Measurements from ENCODE around the gene TASOR2. TPM values are rescaled to one million over a fixed set of nuclear protein-coding genes. Genes with fewer than 3 reads are reported as not detected.

The TASOR2 gene
- total and polyA plus RNA-seq, 4 experiments from 2014 or later = 4.8 to 85.7 (median 42.5) TPM

- CTCF ChIA-PET (ENCODE audit: partially characterized antibody) = interaction anchor here (1.0 to 1.3 kb wide), 2 partner anchors 18 to 36 kb away, joined by 4 read pairs; no protein-coding TSS in a partner anchor
- H3K27ac Mint-ChIP-seq = peak overlapping the region; percentile 11 to 82 (median 70)
- no peaks in the 10 kb centered on the region for H3K27me3 Mint-ChIP-seq
- no peaks in the 10 kb centered on the region for H3K9me3 Mint-ChIP-seq
- Histone ChIP-seq H3K36me3 (ENCODE audit: insufficient read depth, low read length) (no peaks in the 10 kb centered on the region), H3K27ac (ENCODE audit: low read depth, low read length) (no peak overlapping the region), H3K27me3 (ENCODE audit: insufficient read depth, low read length) (no peaks in the 10 kb centered on the region), H3K4me1 (ENCODE audit: insufficient read depth, low read length) (peaks cover 19% of the 10 kb centered on the region), H3K4me3 (ENCODE audit: low read length in 2 of 2) (peak overlapping the region; percentile 34 to 77), H3K9me3 (ENCODE audit: control insufficient read depth in 1 of 2, low read length in 2 of 2) (no peaks in the 10 kb centered on the region)
- POLR2A ChIA-PET (ENCODE audit: partially characterized antibody) = interaction anchor here (1.0 to 1.2 kb wide), 3 partner anchors 9 to 101 kb away, joined by 3 read pairs; partner anchors contain the start of gene TASOR2
- intact Hi-C loops (cut with micrococcal nuclease) = loop anchor here (2.0 kb wide), 1 partner anchor 19 kb away; the partner anchor contains the start of gene TASOR2
- H3K4me1 Mint-ChIP-seq = peaks cover 22 to 48% (median 30%) of the 10 kb centered on the region in 4 donors
- H3K4me3 Mint-ChIP-seq = peak overlapping the region; percentile 81 to 96 (median 85)
- no peak for DNase-seq
- H3K36me3 Mint-ChIP-seq = peaks cover 0 to 4% of the 10 kb centered on the region in 2 donors
Measured at GRCh38 chr10:5665373-5666007, 19.1 kb upstream of the TASOR2 start.

DNA sequence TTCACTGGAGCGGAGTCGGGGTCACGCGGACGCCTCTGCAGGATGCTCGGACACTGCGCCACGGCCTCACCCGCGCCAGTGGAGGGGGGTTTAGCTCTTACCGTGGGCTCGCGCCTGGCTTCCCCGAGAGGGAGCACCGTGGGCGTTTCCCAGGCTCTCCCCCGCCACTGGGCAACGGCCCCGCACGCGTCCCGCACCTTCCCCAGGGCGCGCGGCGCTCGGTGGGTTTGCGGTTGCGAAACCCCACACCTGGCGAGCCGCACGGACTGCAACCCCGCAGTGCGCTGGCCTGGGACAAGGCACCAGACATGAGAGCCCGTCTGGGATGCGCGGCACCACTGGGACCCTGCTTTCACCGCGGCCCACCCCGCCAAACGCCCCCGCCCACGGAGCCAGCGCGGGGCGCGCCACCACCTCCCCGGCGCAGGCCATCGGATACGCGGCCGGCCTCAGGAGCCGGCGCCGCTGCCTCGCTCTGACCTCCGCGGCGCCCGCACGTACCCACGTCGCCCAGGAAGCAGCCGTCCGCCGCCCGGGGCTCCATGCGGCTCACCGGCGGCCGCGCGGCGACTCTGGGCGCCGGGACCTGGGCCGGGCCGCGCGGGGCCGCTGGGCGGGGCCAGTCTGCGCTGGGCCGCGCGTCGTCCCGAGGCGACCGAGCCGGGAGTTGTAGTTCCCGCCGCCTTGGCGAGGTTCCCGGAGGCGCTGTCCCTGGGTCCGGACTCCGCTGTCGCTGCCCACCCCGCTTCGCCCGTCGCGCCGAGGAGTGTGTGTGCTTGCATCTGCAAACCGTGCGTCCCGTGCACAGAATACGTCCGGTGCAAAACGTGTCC, 18.4 kb upstream of the TASOR2 start, which contains the start of gene ASB13:
TSS of gene ASB13 (minus strand) at position 588 of the 833 bp plus-strand sequence. CDS start at position 544, 44 bp downstream.
- Histone ChIP-seq H3K4me3 (ENCODE audit: low read length in 2 of 2) (peak within 1 kb of the TSS; percentile 37 to 77), H3K4me1 (ENCODE audit: insufficient read depth, low read length) (peaks cover 16% of the 10 kb centered on the region), H3K9me3 (ENCODE audit: control insufficient read depth in 1 of 2, low read length in 2 of 2) (no peaks in the 10 kb centered on the region), H3K27ac (ENCODE audit: low read depth, low read length) (no peak within 1 kb of the TSS), H3K36me3 (ENCODE audit: insufficient read depth, low read length) (no peaks in the 10 kb centered on the region), H3K27me3 (ENCODE audit: insufficient read depth, low read length) (no peaks in the 10 kb centered on the region)
- H3K27me3 Mint-ChIP-seq = no peaks in the 10 kb centered on the region
- peak within 1 kb of the TSS; percentile 51 to 91 (median 82) for H3K27ac Mint-ChIP-seq
- ChIA-PET CTCF (ENCODE audit: partially characterized antibody) (interaction anchor here (1.0 to 1.3 kb wide), 2 partner anchors 18 to 36 kb away, joined by 4 read pairs; no protein-coding TSS in a partner anchor), POLR2A (ENCODE audit: partially characterized antibody) (interaction anchor here (1.0 to 1.2 kb wide), 3 partner anchors 10 to 102 kb away, joined by 3 read pairs; partner anchors contain the start of gene TASOR2)
- peaks cover 22 to 45% (median 27%) of the 10 kb centered on the region in 4 donors for H3K4me1 Mint-ChIP-seq
- intact Hi-C loops (cut with micrococcal nuclease) = loop anchor here (2.0 kb wide), 1 partner anchor 19 kb away; the partner anchor contains the start of gene TASOR2
- no peaks in the 10 kb centered on the region for H3K9me3 Mint-ChIP-seq
- DNase-seq = peak in 4 of 5 donors; percentile 15 to 28 (median 26)
- H3K4me3 Mint-ChIP-seq = peak within 1 kb of the TSS; percentile 93 to 96 (median 96)
- H3K36me3 Mint-ChIP-seq = peaks cover 0 to 4% of the 10 kb centered on the region in 2 donors

DNA sequence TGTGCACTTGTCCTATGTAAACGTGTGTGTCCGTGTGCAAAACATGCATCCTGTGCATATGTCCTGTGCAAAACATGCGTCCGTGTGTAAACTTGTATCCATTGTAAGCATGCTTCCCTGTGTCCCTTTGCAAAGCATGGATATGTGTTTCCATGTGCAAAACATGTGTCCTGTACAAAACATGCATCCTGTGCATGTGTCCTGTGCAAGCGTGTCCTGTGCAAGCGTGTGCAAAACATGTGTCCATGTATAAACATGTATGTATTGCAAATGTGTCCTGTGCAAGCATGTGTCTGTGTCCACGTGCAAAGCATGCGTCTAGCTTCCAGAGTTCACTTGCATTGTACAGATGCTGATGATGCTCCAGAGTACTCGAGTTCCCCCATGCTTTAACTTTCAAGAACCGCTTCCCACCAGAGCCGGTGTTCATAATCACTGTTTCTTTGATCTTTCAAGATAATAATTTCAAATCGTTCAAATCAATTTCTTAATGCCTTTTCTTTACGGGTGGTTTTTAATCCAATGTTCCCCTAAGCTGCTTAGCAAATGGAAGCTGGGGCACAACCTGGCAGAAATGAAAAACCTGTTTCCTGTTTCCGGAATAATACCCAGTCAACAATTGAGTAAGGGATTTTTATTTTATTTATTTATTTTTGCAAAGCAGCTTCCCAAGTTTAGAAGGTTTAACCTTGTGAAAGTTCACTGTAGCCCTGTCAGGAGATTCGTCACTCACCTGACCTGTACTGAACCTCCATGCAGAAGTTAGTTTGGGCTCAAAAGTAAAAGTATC, 17.6 kb upstream of the TASOR2 start:
- ChIA-PET CTCF (ENCODE audit: partially characterized antibody) (interaction anchor here (0.9 kb wide), 1 partner anchor 10 kb away, joined by 3 read pairs; no protein-coding TSS in a partner anchor), POLR2A (ENCODE audit: partially characterized antibody) (interaction anchor here (1.3 kb wide), 1 partner anchor 223 kb away, joined by 5 read pairs; the partner anchor contains the start of genes ANKRD16 and FBH1)
- no peaks in the 10 kb centered on the region for H3K36me3 ChIP-seq (ENCODE audit: insufficient read depth, low read length)
- no peaks in the 10 kb centered on the region for H3K9me3 ChIP-seq (ENCODE audit: control insufficient read depth in 1 of 2, low read length in 2 of 2)
- H3K27me3 ChIP-seq (ENCODE audit: insufficient read depth, low read length) = no peaks in the 10 kb centered on the region
- Mint-ChIP-seq H3K4me3 (peak overlapping the region; percentile 93 to 96 (median 96)), H3K4me1 (peaks cover 22 to 45% (median 27%) of the 10 kb centered on the region in 4 donors), H3K36me3 (peaks cover 0 to 4% of the 10 kb centered on the region in 2 donors), H3K27me3 (peaks cover under 1% of the 10 kb centered on the region in 2 donors), H3K9me3 (peaks cover 0 to under 1% (median 0%) of the 10 kb centered on the region in 8 donors), H3K27ac (peak overlapping the region in 5 of 7 donors; percentile 15 to 91 (median 85))
- no peak for DNase-seq
- peaks cover 16% of the 10 kb centered on the region for H3K4me1 ChIP-seq (ENCODE audit: insufficient read depth, low read length)
- intact Hi-C loops (cut with micrococcal nuclease) = loop anchor here (2.0 kb wide), 1 partner anchor 18 kb away; the partner anchor contains the start of gene TASOR2
- H3K4me3 ChIP-seq (ENCODE audit: low read length in 2 of 2) = peak overlapping the region; percentile 37 to 77
- H3K27ac ChIP-seq (ENCODE audit: low read depth, low read length) = no peak overlapping the region

DNA sequence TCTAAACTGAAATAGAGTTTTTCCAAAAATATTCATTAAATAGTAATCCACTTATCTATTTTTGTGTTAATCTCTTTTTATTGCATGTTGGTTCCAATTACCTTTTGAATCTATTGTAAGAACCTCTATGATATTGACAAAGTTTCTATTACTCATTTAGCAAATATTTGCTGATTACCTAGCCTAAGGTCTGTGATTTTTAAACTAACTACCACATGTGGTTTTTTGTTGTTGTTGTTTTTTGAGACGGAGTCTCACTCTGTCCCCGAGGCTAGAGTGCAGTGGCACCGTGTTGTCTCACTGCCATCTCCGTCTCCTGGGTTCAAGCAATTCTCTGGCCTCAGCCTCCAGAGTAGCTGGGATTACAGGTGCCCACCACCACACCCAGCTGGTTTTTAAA, 16.2 kb upstream of the TASOR2 start:
- DNase-seq = no peak
- Histone ChIP-seq H3K27ac (ENCODE audit: low read depth, low read length) (no peak overlapping the region), H3K36me3 (ENCODE audit: insufficient read depth, low read length) (no peaks in the 10 kb centered on the region), H3K27me3 (ENCODE audit: insufficient read depth, low read length) (no peaks in the 10 kb centered on the region), H3K4me3 (ENCODE audit: low read length in 2 of 2) (no peak overlapping the region), H3K4me1 (ENCODE audit: insufficient read depth, low read length) (peaks cover 16% of the 10 kb centered on the region), H3K9me3 (ENCODE audit: control insufficient read depth in 1 of 2, low read length in 2 of 2) (no peaks in the 10 kb centered on the region)
- intact Hi-C loops (cut with micrococcal nuclease) = no loop called here
- H3K4me1 Mint-ChIP-seq = peaks cover 17 to 38% (median 25%) of the 10 kb centered on the region in 4 donors
- H3K27me3 Mint-ChIP-seq = peaks cover 1 to 2% of the 10 kb centered on the region in 2 donors
- ChIA-PET POLR2A (ENCODE audit: partially characterized antibody) (no interaction called here), CTCF (ENCODE audit: partially characterized antibody) (interaction anchor here (1.8 kb wide), 1 partner anchor 38 kb away, joined by 4 read pairs; no protein-coding TSS in a partner anchor)
- H3K27ac Mint-ChIP-seq = no peak overlapping the region
- H3K4me3 Mint-ChIP-seq = peak overlapping the region in 1 of 8 donors; percentile 63
- peaks cover 0 to 4% of the 10 kb centered on the region in 2 donors for H3K36me3 Mint-ChIP-seq
- H3K9me3 Mint-ChIP-seq = peaks cover 0 to 10% (median 4%) of the 10 kb centered on the region in 8 donors

DNA sequence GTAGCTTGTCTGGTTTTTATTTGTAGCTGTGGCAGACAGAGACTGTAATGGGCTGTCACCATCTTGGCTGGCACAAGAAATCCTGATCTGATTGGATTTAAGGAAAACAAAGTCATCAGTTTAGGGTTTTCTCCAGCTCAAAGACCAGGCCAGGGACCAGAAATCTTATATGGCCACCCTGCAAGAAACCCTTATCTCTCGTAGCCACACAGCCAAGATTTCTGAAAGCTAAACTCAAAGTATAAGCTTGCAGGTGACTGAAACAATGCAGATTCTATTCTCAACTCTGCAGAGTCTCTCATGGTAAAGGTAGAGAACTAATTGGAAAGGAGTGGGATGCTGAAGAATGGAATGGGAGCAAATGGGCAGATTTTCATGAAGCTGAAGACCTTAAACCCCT, 15.0 kb upstream of the TASOR2 start:
- Histone ChIP-seq H3K36me3 (ENCODE audit: insufficient read depth, low read length) (no peaks in the 10 kb centered on the region), H3K4me1 (ENCODE audit: insufficient read depth, low read length) (peaks cover 16% of the 10 kb centered on the region), H3K27me3 (ENCODE audit: insufficient read depth, low read length) (no peaks in the 10 kb centered on the region), H3K9me3 (ENCODE audit: control insufficient read depth in 1 of 2, low read length in 2 of 2) (no peaks in the 10 kb centered on the region), H3K27ac (ENCODE audit: low read depth, low read length) (no peak overlapping the region), H3K4me3 (ENCODE audit: low read length in 2 of 2) (no peak overlapping the region)
- ChIA-PET CTCF (ENCODE audit: partially characterized antibody) (interaction anchor here (1.8 kb wide), 1 partner anchor 39 kb away, joined by 4 read pairs; no protein-coding TSS in a partner anchor), POLR2A (ENCODE audit: partially characterized antibody) (interaction anchor here (1.4 kb wide), 1 partner anchor 15 kb away, joined by 4 read pairs; the partner anchor contains the start of gene TASOR2)
- peaks cover 0 to 6% of the 10 kb centered on the region in 2 donors for H3K36me3 Mint-ChIP-seq
- H3K4me3 Mint-ChIP-seq = no peak overlapping the region
- DNase-seq = no peak
- H3K27ac Mint-ChIP-seq = no peak overlapping the region
- intact Hi-C loops (cut with micrococcal nuclease) = no loop called here
- H3K9me3 Mint-ChIP-seq = peaks cover 2 to 20% (median 10%) of the 10 kb centered on the region in 8 donors
- H3K4me1 Mint-ChIP-seq = peaks cover 13 to 27% (median 19%) of the 10 kb centered on the region in 4 donors
- peaks cover 3 to 5% of the 10 kb centered on the region in 2 donors for H3K27me3 Mint-ChIP-seq

DNA sequence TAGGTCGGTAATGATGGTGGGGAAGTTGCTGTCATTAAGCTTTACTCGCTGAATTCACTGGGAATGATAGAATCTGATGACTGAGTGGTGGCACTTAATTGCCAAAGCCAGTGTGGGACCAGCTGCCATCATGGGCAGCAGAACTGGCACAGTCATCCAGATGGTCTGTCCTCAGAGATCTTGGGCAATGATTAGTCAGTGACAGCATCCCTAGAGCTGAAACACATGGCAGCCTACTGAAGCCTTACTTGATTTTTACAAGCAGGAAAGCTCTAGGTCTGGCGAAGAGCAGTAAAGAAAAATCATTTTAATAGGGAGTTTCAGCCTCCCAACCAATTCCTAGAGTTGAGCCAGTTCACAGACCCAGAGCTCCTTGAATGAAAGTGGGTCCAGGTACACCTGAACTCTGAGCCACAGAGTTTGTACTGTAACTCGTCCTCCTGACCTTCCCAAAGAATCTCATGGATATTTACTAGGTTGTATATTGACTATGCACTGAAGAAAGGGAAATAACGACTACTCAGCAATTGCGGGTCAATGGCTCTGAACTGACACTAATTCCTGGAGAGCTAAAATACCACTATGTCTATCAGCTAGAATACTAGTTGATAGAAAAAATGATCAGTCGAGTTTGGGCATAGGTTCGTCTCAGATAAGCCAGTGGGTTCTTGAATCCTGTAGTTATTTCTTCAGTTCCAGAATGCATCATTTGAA, 13.8 kb upstream of the TASOR2 start:
- DNase-seq = no peak
- Mint-ChIP-seq H3K4me1 (peaks cover 9 to 17% (median 13%) of the 10 kb centered on the region in 4 donors), H3K27me3 (peaks cover 6 to 9% of the 10 kb centered on the region in 2 donors), H3K4me3 (no peak overlapping the region), H3K36me3 (peaks cover 0 to 6% of the 10 kb centered on the region in 2 donors), H3K27ac (no peak overlapping the region), H3K9me3 (peaks cover 2 to 23% (median 11%) of the 10 kb centered on the region in 8 donors)
- no peaks in the 10 kb centered on the region for H3K9me3 ChIP-seq (ENCODE audit: control insufficient read depth in 1 of 2, low read length in 2 of 2)
- ChIA-PET POLR2A (ENCODE audit: partially characterized antibody) (no interaction called here), CTCF (ENCODE audit: partially characterized antibody) (no interaction called here)
- peaks cover 10% of the 10 kb centered on the region for H3K4me1 ChIP-seq (ENCODE audit: insufficient read depth, low read length)
- H3K27ac ChIP-seq (ENCODE audit: low read depth, low read length) = no peak overlapping the region
- no peaks in the 10 kb centered on the region for H3K36me3 ChIP-seq (ENCODE audit: insufficient read depth, low read length)
- intact Hi-C loops (cut with micrococcal nuclease) = no loop called here
- H3K27me3 ChIP-seq (ENCODE audit: insufficient read depth, low read length) = no peaks in the 10 kb centered on the region
- no peak overlapping the region for H3K4me3 ChIP-seq (ENCODE audit: low read length in 2 of 2)
